Osteocyte (in vitro differentiated cells): ENCODE results near the gene DNAJB5. TPM values are rescaled to one million over a fixed set of nuclear protein-coding genes. Genes with fewer than 3 reads are reported as not detected.
"Not testable (repeated sequence)": the region's sequence is repeated elsewhere in the genome, so short reads cannot be mapped to it uniquely, and the experiment has no call there.

Source experiments
- DNase-seq: peaks from one replicate; pipeline ENCODE4 v3.0.0; 2021; ENCODE audit warnings: mixed read lengths; ENCODE audit not compliant: unreplicated experiment; ENCODE audit errors: extremely low spot score
- H3K27ac Mint-ChIP-seq: one replicate; pipeline ENCODE4 v1.8.0; 2021; ENCODE audit warnings: mild to moderate bottlenecking, mixed read lengths; ENCODE audit not compliant: unreplicated experiment
- H3K27me3 Mint-ChIP-seq: one replicate; pipeline ENCODE4 v1.8.0; 2021; ENCODE audit warnings: mixed read lengths; ENCODE audit not compliant: unreplicated experiment
- H3K36me3 Mint-ChIP-seq: one replicate; pipeline ENCODE4 v1.8.0; 2021; ENCODE audit warnings: mixed read lengths; ENCODE audit not compliant: unreplicated experiment
- H3K4me1 Mint-ChIP-seq: one replicate; pipeline ENCODE4 v1.8.0; 2021; ENCODE audit warnings: mixed read lengths; ENCODE audit not compliant: unreplicated experiment
- H3K4me3 Mint-ChIP-seq: one replicate; pipeline ENCODE4 v1.8.0; 2021; ENCODE audit warnings: mild to moderate bottlenecking, moderate library complexity, mixed read lengths; ENCODE audit not compliant: unreplicated experiment
- H3K9me3 Mint-ChIP-seq: one replicate; pipeline ENCODE4 v1.8.0; 2021; ENCODE audit warnings: mixed read lengths; ENCODE audit not compliant: unreplicated experiment
- total RNA-seq: library from RNA; stranded (reverse); gene quantifications from 2 replicates; pipeline ENCODE4 v1.2.1, GENCODE V29; 2021
- TF ChIP-seq, protein P1 (sequence below): fragments of 200-600 bp; sonication (generic); IDR thresholded peaks from 2 replicates; pipeline ENCODE4 v1.5.0; 2021; ENCODE audit warnings: antibody characterized with exemption, mild to moderate bottlenecking, moderate library complexity

Gene DNAJB5
- total RNA-seq, 1 donor from 2014 or later = 6.8 TPM

DNA sequence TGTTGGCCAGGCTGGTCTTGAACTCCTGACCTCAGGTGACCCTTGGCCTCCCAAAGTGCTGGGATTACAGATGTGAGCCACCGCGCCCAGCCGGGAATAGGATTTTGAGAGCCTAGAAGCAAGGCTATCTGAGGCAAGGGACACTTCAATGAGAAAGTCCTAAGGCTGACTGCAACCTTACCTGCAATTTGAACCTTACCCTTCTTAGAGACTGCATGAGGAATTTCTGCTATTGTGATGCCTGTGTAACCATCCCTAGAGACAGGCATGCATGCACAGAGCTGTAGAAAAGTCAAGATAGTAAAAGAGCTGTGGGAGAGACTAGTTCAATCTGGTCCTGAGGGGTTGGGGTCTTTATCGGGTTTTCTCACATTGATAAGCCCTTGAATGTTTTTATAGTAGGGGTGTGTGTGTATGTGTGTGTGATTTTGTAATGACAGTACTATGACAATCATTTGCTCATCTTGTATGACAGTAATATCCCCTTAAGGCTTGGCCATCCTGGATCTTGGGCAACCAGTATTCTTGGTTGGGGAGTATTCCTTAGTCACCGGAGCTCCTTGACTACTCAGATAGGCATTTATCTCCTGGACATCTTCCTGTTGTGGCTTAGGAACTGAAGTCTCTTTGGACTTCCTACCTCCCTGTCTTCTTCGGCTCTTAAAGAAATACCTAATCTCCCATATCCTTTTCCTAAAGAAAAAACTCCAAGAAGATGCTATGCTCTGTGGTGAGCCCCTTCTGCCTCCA, 11.2 kb downstream of the DNAJB5 start:
- peaks cover 7% of the 10 kb centered on the region for H3K36me3 Mint-ChIP-seq
- no peak overlapping the region for H3K27ac Mint-ChIP-seq
- no peaks in the 10 kb centered on the region for H3K4me1 Mint-ChIP-seq
- no peaks in the 10 kb centered on the region for H3K9me3 Mint-ChIP-seq
- TF ChIP-seq, protein P1, sequence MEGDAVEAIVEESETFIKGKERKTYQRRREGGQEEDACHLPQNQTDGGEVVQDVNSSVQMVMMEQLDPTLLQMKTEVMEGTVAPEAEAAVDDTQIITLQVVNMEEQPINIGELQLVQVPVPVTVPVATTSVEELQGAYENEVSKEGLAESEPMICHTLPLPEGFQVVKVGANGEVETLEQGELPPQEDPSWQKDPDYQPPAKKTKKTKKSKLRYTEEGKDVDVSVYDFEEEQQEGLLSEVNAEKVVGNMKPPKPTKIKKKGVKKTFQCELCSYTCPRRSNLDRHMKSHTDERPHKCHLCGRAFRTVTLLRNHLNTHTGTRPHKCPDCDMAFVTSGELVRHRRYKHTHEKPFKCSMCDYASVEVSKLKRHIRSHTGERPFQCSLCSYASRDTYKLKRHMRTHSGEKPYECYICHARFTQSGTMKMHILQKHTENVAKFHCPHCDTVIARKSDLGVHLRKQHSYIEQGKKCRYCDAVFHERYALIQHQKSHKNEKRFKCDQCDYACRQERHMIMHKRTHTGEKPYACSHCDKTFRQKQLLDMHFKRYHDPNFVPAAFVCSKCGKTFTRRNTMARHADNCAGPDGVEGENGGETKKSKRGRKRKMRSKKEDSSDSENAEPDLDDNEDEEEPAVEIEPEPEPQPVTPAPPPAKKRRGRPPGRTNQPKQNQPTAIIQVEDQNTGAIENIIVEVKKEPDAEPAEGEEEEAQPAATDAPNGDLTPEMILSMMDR = no peak
- no peak overlapping the region for H3K4me3 Mint-ChIP-seq
- no peak for DNase-seq
- H3K27me3 Mint-ChIP-seq = no peaks in the 10 kb centered on the region

DNA sequence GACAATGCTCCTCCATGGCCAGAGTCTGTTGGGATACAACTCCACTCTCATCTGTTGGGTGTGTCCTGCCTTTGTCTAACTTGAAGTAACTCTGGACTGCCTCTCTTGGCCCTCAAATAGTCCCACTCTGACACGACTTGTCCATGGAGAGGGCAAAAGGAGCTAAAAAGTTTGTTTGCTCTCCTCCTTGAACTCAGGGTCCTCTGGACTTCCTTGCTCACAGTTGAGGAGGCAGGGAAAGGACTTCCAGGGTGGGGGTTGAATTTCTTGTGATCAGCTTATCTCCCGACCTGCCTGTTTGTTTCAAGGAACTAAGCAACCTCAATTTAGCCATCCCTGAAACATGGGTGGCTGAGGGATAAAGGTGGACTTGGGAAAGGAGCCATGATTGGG, 11.7 kb downstream of the DNAJB5 start:
- peaks cover 8% of the 10 kb centered on the region for H3K36me3 Mint-ChIP-seq
- no peaks in the 10 kb centered on the region for H3K27me3 Mint-ChIP-seq
- no peak for DNase-seq
- no peaks in the 10 kb centered on the region for H3K9me3 Mint-ChIP-seq
- no peak overlapping the region for H3K27ac Mint-ChIP-seq
- H3K4me1 Mint-ChIP-seq = no peaks in the 10 kb centered on the region
- no peak overlapping the region for H3K4me3 Mint-ChIP-seq
- TF ChIP-seq, protein P1 = no peak

DNA sequence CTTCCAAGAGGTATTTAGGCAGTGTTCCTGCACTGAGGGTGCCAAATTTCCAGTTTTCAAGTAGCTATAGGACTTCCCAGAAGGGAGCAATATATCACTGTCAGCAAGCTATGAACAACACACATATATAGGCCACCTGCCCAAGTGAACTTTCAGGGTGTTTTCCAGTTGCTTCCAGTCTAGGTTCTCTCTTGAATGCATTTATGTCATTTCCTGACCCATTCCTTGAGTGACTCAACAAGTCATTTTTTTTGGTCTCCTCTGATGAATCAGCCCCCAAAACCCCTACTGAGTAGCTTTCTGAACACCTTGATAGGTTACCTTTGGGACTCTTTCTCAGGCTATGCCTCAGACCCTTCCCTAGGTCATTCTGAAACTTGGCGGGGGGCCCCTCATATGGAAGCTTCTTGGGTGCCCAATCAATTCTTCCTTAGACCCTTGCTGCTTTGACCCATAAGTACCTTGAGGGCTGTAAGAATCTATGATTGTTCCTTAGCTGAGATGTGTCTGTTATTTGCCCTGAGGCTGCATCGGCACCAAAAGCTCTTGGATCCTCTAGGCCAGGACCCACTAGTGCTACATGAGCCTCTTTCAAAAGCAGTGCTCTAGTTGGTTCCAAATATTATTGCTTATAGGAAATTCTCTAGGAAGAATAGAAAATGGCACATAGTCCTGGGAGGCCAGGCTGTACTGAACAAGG, 12.4 kb downstream of the DNAJB5 start:
- TF ChIP-seq, protein P1 = no peak
- H3K36me3 Mint-ChIP-seq = peaks cover 8% of the 10 kb centered on the region
- no peaks in the 10 kb centered on the region for H3K4me1 Mint-ChIP-seq
- no peaks in the 10 kb centered on the region for H3K27me3 Mint-ChIP-seq
- H3K27ac Mint-ChIP-seq = no peak overlapping the region
- no peak overlapping the region for H3K4me3 Mint-ChIP-seq
- H3K9me3 Mint-ChIP-seq = no peaks in the 10 kb centered on the region
- no peak for DNase-seq

DNA sequence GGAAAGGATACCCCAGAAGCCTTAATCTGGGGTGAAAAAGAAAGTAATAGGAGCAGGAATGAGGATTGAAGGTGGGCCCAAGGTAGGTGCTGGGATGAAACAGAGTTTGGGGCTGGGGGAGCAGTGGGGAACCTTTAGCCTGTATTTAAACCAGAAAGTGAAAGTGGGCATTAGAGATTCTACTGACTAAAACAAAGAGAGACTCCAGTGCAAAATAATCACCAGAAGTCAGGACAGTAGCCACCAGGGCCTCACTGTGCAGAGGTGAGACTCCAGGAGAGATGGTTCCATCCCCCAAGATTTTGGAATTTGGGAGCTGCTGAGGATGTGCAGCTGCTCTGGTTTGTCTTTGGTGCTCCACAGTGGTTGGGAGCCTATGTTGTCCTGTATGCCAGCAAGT, 13.1 kb downstream of the DNAJB5 start:
- TF ChIP-seq, protein P1 = no peak
- Mint-ChIP-seq H3K36me3 (peaks cover 6% of the 10 kb centered on the region), H3K9me3 (no peaks in the 10 kb centered on the region), H3K27me3 (no peaks in the 10 kb centered on the region), H3K4me1 (no peaks in the 10 kb centered on the region), H3K27ac (no peak overlapping the region), H3K4me3 (no peak overlapping the region)
- no peak for DNase-seq

DNA sequence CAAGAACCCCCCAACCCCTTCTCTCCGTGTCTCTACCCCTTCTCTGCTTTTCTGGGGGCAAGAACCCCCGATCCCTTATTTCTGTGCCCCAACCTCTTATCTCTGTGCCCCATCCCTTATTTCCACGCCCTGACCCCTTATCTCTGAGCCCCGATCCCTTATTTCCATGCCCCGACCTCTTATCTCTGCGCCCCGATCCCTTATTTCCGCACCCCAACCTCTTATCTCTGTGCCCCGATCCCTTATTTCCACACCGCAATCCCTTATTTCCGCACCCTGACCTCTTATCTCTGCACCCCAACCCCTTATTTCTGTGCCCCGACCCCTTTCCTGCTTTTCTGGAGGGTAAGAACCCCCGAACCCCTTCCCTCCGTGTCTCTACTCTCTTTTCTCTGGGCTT, 14.8 kb downstream of the DNAJB5 start:
- not testable (repeated sequence) for H3K4me1 Mint-ChIP-seq, H3K4me3 Mint-ChIP-seq, DNase-seq, H3K27ac Mint-ChIP-seq, H3K9me3 Mint-ChIP-seq, H3K27me3 Mint-ChIP-seq
- peaks cover 14% of the 10 kb centered on the region for H3K36me3 Mint-ChIP-seq
